Left cardiac atrium (tissue), 4 donors: ENCODE data around the gene UBA1. TPM values are rescaled to one million over a fixed set of nuclear protein-coding genes. Genes with fewer than 3 reads are reported as not detected.

Experiments used
- ATAC-seq, 2 donors: fragments of 200-7000 bp; cut with Tn5 transposase; one replicate each; pipeline ENCODE4 v1.9.1; 2020; ENCODE audit warnings: mild to moderate bottlenecking in 2 of 2, moderate library complexity in 2 of 2
- DNase-seq: peaks from one replicate; pipeline ENCODE4 v3.0.0-alpha.2; 2020
- intact Hi-C, 2 donors: fragments of 100-400 bp; cut with DNase I; formaldehyde crosslinking; loops; one replicate each; pipeline versions ENCODE4 v1.14.1 to v1.15.1; 2022 to 2023
- total RNA-seq, 2 donors: library from RNA; stranded (reverse); fragmentation: NEBNext Ultra II Directional; extraction: Animal tissue kit (Norgen Biotek cat#: 25700); gene quantifications; one replicate each; pipeline ENCODE4 v1.2.1, GENCODE V29; 2021
- donor health status: DM: no; HTN: yes; CAD: no.
- donor health status: DM: no; HTN: yes; CAD: no; lungs with severe emphysema.
- donor health status: DM: yes; HTN: yes; CAD: no.
- donor health status: Dilated cardiomyopathy.

UBA1 gene
- total RNA-seq, 2 donors from 2014 or later, result 101 to 132 TPM

DNA sequence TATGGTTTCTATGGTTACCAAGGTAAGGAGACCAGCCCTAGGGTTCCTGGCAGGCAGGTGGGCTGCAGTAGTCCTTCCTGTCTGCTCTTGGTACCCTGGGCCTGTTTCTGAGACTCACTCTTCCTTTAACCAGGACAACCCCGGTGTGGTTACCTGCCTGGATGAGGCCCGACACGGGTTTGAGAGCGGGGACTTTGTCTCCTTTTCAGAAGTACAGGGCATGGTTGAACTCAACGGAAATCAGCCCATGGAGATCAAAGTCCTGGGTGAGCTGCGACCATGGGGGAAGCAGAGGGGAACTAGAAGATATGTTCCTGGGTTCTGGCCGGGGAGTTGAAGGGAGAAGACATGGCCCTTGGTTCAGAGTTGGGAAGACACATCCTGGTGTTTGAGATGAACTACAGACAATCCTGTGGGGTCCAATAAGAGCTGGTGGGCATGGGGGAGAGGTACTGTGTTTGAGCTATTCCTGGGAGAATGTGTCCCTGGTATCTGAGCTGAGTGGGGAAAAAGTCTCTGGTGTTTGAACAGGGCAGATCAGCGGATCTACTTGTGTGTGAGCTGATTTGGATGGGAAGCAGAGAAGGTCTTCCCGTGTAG is 7.8 kb downstream of the UBA1 start:
- DNase-seq, result no peak
- intact Hi-C loops, result no loop called here
- ATAC-seq, result no peak

DNA sequence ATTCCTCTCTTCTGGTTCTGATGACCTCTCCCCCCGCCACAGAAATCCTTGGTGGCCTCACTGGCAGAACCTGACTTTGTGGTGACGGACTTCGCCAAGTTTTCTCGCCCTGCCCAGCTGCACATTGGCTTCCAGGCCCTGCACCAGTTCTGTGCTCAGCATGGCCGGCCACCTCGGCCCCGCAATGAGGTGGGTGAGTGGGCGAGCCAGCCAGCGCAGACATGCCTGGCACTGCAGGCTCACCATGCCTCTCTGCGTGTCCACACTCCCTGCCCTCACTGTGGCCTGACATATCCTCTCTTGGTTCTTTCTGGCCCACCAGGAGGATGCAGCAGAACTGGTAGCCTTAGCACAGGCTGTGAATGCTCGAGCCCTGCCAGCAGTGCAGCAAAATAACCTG is 8.7 kb downstream of the UBA1 start:
- intact Hi-C loops, result no loop called here
- ATAC-seq (no peak), DNase-seq (no peak)

DNA sequence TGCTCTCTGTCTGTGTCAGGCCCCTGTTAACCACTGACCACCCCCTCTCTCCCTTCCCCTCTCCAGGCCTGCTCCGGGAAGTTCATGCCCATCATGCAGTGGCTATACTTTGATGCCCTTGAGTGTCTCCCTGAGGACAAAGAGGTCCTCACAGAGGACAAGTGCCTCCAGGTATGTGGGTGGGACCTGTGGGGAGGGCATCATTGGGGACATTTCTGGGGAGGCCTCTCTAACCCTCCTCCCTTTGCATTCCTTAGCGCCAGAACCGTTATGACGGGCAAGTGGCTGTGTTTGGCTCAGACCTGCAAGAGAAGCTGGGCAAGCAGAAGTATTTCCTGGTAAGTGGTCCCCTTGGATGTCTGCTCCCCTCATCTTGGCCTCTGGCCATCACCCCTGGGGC is 9.2 kb downstream of the UBA1 start:
- intact Hi-C loops, result no loop called here

DNA sequence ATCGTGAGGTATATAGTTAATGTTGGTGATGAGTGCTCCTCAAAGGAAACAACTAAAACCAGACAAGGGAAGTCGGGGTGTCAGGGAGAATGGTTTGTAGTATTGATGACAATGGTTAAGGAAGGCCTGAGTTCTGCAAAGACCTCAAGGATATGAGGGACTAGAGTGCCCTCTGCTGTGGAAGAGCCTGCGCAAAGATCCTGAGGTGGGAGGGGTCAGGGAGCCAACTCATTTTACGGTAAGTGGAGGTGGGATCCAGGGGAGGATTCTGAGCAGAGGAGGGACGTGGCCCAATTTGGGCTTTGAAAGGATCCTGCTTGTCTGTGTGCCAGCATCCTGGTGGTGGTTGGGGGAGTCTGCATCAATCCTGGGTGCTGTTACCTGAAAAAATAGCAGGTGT is 11.3 kb downstream of the UBA1 start:
- intact Hi-C loops, result no loop called here
- ATAC-seq (no peak), DNase-seq (no peak)

More for the DNA sequence above, 9.2 kb downstream of the UBA1 start:
- DNase-seq, result no peak
- no peak for ATAC-seq

DNA sequence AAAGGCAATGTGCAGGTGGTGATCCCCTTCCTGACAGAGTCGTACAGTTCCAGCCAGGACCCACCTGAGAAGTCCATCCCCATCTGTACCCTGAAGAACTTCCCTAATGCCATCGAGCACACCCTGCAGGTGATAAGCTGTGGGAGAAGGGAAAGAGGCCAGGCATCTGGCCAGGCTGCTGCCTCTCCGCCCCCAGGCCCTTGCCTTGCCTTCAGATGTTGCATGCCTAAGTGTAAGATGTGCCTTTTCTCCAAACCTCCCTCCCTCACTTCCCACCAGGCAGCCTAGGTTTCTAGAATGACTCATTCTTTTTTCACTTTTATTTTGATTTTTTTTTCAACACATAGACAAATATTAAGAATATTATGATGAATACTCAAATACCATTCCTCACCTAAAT is 12.7 kb downstream of the UBA1 start:
- DNase-seq, result peak; percentile 14
- peak in 1 of 2 donors; percentile 57 for ATAC-seq
- intact Hi-C loops, result no loop called here

DNA sequence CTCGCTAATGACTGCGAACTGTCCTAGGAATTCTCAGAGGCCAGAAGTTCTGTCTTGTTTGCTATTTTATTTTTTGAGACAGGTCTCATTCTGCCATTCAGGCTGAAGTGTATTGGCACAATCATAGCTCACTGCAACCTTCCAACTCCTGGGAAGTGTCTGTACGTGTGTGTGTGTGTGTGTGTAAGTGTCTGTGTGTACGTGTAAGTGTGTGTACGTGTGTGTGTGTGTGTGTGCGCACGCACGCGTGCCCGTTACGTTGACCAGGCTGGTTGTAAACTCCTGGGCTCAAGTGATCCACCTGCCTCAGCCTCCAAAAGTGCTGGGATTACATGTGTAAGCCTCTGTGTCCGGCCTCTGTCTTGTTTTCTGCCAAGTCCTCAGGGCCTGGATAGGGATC is 14.5 kb downstream of the UBA1 start:
- intact Hi-C loops, result no loop called here
- ATAC-seq, result no peak
- peak; percentile 10 for DNase-seq

DNA sequence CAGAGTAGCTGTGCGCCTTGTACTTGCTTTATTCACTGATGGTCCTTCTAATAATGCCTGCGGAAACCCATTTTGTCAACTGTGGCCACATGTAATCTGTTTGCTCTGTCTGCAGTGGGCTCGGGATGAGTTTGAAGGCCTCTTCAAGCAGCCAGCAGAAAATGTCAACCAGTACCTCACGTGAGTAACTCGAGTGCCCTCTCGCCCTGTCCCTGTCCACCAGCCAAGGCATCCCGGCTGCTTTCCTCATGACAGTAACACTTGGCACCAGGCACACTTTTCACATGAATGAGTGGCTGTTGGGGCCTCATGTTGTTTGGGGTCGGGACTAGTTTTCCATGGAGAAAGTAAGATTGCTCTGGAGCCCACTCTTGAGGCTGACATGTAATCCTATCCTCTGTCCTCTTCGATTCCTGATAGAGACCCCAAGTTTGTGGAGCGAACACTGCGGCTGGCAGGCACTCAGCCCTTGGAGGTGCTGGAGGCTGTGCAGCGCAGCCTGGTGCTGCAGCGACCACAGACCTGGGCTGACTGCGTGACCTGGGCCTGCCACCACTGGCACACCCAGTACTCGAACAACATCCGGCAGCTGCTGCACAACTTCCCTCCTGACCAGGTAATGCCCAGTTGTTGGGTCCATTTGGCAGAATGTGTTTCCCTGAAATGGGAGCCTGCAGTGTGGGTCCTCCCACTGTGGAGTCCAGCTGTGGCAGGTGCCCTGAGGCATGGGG is 16.0 kb downstream of the UBA1 start:
- ATAC-seq (peak; percentile 49 to 84), DNase-seq (peak; percentile 38)
- intact Hi-C loops, result no loop called here

DNA sequence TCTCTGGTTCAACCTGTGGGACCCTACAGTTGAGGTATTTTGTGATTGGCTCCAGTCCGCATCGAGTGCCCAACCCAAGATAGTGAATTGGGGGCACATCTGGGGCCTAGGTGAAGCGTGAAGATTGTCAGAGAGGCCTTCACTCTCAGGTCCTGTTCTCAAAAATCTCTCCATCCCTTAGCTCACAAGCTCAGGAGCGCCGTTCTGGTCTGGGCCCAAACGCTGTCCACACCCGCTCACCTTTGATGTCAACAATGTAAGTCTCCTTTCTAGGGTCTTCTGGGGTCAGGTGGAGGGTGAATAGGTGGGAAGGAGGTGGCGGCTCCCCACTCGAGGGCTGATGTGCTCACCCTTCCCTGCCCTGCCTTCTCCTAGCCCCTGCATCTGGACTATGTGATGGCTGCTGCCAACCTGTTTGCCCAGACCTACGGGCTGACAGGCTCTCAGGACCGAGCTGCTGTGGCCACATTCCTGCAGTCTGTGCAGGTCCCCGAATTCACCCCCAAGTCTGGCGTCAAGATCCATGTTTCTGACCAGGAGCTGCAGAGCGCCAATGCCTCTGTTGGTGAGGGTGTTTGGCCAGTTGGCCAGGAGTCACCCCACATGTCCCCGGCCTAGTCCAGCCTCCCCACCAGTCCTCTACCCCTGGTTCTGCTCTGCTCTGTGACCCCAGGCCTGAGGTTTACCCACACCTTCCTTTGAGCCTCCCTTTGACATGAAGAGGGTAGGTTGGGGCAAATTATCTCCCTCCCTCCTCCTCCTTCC is 17.2 kb downstream of the UBA1 start:
- ATAC-seq, result no peak
- intact Hi-C loops, result no loop called here
- DNase-seq, result peak; percentile 12

DNA sequence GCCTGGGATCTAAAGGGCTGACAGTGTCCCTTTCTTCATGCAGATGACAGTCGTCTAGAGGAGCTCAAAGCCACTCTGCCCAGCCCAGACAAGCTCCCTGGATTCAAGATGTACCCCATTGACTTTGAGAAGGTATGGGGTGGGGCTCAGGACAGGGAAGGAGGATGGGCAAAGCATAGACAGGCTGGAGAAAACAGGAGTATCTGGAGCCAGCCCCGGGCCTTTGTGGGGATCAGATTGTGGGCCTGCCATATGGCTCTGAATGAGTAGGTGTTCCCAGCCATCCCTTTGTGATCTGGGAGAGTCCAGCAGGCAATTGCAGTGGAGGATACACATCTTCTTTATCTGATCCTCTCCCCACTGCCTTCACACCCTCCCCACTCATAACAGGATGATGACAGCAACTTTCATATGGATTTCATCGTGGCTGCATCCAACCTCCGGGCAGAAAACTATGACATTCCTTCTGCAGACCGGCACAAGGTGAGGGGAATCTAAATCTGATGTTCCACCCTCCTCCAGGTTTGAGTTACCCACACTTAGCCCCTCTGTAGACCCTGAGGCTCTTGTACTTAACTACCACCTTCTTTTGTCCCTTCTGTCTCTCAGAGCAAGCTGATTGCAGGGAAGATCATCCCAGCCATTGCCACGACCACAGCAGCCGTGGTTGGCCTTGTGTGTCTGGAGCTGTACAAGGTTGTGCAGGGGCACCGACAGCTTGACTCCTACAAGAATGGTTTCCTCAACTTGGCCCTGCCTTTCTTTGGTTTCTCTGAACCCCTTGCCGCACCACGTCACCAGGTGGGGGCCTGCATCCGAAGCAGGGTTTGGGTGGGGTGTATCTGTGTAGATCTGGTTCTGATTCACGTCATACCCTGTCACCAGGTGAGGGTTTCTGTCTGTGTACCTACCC is 19.0 kb downstream of the UBA1 start:
- intact Hi-C loops, result no loop called here
- ATAC-seq, result no peak
- peak; percentile 7 for DNase-seq

DNA sequence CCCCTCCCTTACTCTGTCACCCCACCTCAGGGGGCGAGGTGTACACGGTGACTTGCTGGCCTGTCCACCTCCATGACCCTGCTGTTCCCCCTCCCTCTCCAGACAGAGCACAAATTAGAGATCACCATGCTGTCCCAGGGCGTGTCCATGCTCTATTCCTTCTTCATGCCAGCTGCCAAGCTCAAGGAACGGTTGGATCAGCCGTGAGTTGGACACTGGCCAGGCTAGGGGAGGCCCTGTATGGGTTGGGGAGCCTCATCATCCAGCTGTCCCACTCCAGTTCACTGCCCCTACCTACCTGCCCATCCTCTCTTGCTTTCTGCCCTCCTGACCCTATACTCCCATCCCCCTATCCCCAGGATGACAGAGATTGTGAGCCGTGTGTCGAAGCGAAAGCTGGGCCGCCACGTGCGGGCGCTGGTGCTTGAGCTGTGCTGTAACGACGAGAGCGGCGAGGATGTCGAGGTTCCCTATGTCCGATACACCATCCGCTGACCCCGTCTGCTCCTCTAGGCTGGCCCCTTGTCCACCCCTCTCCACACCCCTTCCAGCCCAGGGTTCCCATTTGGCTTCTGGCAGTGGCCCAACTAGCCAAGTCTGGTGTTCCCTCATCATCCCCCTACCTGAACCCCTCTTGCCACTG is 20.9 kb downstream of the UBA1 start:
- ATAC-seq (no peak), DNase-seq (peak; percentile 19)
- intact Hi-C loops, result no loop called here

DNA sequence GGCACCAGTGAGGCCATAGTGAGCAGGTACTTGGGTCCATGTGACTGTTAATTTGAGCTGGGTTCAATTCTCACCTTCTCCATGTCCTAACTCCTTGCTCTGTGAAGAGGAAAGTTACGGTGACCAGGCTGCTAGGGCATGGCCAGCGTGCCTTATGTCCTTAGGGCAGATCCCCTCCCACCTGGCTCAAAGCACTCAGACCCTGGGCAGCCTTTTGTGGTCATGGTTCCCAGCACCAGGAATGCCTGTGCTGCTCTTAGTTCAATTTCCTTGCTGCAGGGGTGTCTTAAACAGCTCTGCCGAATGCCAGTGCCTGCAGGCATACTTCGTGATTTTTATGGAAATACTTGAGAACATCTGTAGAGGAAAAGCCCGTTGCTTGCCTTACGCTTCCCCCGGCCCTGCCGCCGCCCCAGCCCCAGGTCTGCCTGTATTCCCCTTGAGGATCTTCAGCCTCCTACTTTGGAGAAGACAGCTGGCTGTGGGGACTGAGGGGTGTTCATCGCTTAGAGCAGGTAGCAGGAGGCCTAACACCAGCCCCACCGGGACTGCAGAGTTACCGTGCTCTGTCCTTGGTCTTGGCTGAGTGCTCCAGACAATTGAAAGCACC is 21.8 kb downstream of the UBA1 start:
- no peak for ATAC-seq
- intact Hi-C loops, result no loop called here
- peak; percentile 14 for DNase-seq

DNA sequence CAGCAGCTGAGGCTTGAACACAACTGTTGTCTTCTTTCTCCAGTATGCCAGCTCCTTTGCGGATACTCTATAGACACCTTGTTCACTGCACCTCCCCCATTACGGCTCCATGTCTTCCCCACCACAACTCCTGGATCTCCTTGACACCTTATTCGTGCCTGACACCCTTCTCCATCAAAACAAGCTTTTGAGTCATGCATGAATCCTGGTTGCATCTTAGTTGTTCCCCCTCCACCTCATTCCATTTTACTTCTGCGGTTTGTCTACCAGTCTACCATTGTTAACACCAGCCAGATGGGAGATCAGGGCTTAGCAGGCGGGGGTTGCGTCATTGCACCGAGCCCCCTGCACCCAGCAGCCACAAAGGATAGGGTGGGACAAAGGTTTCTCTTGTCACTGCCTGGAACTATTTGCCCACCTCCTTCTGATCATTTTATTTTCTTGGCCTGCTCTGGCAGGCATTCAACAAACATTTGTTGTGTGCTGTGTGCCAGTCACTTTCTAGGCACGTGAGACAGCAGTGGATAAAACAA is 22.8 kb downstream of the UBA1 start:
- ATAC-seq, result no peak
- intact Hi-C loops, result no loop called here
- peak; percentile 11 for DNase-seq

DNA sequence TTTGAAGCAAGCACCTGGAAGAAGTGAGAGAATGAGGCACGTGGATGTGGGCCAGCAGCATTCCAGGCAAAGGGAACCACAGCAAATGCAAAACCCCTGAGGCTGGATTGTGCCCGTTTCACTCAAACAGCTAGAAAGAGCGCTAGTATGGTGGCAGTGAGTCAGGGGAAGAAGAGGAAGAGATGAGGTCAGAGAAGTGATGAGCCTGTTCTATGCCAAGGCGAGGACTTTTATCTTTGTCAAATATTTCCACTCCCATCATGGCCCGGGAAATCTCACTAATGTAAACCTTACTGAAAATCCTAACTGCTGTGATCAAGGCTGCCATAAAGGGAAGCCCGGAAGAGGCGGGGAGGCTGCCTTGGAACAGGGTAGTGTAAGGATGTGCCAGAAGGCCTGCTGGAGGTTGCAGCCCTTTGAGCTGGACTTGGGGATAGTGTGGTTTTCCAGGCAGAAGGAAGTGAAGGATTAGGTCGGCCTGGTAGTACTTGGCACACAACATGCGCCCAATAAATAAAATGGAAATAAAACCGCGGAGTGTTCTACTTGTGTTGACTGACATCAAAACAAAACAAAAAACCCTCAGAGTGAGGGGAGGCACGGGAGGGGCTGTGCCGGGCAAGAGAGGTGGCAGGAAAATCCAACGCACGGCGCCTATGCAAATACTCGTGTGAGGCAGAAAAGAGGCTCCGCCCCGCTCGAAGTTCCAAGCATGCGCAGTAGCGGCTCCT is 23.7 kb downstream of the UBA1 start:
- intact Hi-C loops, result no loop called here
- ATAC-seq (peak in 1 of 2 donors; percentile 8), DNase-seq (peak; percentile 53)

DNA sequence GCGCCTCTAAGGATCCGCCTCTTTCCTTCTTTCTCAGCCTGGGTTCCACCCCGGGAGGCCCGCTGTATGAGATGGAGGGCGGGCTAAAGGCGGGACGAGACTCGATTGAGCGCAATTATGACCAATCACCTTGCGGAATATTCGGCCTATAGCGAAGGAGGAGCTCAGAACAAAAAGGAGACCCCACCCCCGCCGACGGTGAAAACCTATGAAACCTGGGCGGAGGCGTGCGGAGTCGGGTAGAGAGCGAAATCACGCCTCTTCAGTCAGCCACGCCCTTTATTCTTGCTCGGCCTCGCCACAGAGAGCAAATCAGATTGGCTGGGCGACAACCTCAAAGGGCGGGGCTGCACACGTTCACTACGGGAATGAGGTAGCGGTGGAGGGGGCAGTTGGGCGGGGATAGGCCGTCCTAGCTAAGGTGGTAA is 24.2 kb downstream of the UBA1 start:
- peak; percentile 88 to 92 for ATAC-seq
- intact Hi-C loops, result no loop called here
- peak; percentile 99 for DNase-seq

DNA sequence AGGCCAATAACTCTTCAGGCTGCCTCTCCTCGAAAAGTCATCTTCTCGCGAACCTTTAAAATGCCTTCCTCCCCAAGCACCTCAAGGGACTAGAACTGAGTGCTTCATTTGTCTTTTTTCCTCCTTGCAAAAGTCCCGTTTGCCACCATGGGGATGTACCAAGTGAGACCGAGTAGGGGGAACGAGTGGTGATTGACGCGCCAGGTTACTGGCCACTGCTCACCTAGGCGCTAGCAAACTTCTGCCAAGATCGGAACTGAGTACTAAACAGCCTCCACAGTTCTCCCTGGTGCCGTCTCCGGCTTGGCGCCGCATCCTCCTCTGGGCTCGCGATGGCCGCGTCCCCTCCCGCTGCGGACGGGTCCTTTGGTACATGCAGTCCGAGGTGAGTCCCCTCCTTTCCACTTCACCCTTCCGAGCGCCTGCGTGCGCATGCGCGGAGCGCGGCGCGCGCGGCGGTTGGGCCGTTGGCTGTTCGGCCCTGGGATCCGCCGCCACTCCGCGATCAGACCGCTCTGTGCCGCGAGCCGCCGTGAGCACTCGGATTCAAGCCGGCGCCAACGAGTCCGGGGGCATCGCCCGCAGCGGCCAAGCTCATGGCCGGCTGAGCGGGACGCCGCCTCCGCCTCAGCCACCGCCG is 24.8 kb downstream of the UBA1 start, which contains the start of gene CDK16:
Gene CDK16 (plus strand): TSS at position 402 of the 640 bp plus-strand sequence. CDS start 4,877 bp downstream, outside the sequence.
- peak; percentile 77 to 82 for ATAC-seq
- peak; percentile 85 for DNase-seq
- intact Hi-C loops, result no loop called here

DNA sequence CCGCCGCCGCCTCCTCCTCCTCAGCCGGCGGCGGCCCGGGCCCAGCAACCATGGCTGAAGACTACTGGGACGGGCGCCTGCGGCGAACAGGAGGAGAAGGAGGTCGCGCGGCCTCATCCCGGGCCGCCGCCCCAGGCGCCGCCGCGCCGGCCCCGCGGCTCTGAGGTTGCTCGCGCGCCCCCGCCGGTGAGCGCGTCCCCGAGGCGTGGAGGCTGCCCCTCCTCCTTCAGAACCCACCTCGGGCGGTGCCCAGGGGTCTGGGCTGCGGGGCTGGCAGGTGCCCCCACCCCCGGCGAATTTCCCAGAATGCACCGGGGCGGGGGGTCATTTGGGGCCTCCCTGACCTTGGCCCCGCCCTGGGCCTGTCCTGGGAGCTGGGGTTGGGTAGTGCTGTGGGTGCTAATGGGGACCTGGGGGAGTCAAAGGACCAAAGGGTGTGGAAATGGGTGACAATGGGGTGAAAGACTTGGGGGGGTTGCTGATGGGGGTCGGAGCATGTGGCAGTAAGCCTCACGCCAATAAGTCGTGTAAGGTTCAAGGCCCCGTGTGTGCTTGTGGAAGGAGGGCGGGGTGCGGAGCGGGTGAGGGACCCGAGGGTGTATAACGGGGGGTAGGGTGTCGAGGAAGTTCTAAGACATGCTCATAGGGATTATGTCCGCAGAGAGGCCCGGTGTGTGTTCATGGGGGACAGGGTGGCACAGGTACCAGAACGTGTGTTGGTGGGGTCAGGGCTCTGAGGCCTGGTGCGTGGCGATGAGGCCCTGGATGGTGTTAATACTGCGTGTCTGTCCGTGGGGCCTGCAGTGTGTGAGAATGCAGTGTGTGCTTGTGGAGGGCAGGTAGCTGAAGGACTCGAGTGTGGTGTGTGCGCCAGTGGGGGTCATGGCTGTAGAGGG is 25.5 kb downstream of the UBA1 start:
- DNase-seq (peak; percentile 60), ATAC-seq (peak; percentile 6 to 7)
- intact Hi-C loops, result no loop called here
